SK-N-SH (cell line): ENCODE data around the gene NEURL3. TPM values are rescaled to one million over a fixed set of nuclear protein-coding genes. Genes with fewer than 3 reads are reported as not detected.

Experiments
- CTCF ChIA-PET: fragments of 300-600, 350-600 bp; formaldehyde crosslinking; extraction: SDS; loops from one replicate; lab custom pipeline; 2021; lab: Yijun Ruan, JAX
- POLR2A ChIA-PET: fragments of 350-600 bp; sonication (Branson Sonifier 250); formaldehyde crosslinking; extraction: SDS; loops from one replicate; lab custom pipeline; 2020; ENCODE audit warnings: antibody characterized with exemption, inconsistent platforms; lab: Yijun Ruan, JAX
- DNase-seq: peaks from one replicate; pipeline ENCODE4 v3.0.0; 2012
- H2AFZ ChIP-seq: fragments of 200-600 bp; sonication (generic); 2 replicates; pipeline ENCODE4 v1.8.1; 2016; ENCODE audit warnings: antibody characterized with exemption, mild to moderate bottlenecking, low read depth
- H3F3A ChIP-seq: fragments of 200-600 bp; sonication (generic); replicated peaks from 2 replicates; pipeline ENCODE3; 2016; ENCODE audit warnings: antibody characterized with exemption, mild to moderate bottlenecking; ENCODE audit not compliant: insufficient read depth
- H3K27ac ChIP-seq, 2 experiments: fragments of 200-500 bp in 1 of 2; fragments of 200-600 bp in 1 of 2; sonication (Bioruptor generic) in 1 of 2; sonication (generic), shearing (Covaris generic) in 1 of 2; 2 replicates each; pipeline versions ENCODE4 v1.5.1 to v1.6.1; 2014 to 2016; ENCODE audit warnings: low read depth in 2 of 2, inconsistent platforms in 1 of 2, low read length in 1 of 2, mild to moderate bottlenecking in 1 of 2, mixed read lengths in 1 of 2
- H3K27me3 ChIP-seq: fragments of 200-600 bp; sonication (generic), shearing (Covaris generic); 2 replicates; pipeline ENCODE4 v1.6.1; 2016; ENCODE audit warnings: mixed run types; ENCODE audit not compliant: insufficient read depth
- H3K36me3 ChIP-seq, 2 experiments: fragments of 200-500 bp in 1 of 2; fragments of 200-600 bp in 1 of 2; sonication (Bioruptor generic) in 1 of 2; sonication (generic) in 1 of 2; replicated peaks in 1 of 2; 2 replicates each; pipeline versions ENCODE3 to v1.5.1; 2014 to 2016; ENCODE audit warnings: low read length in 1 of 2, mild to moderate bottlenecking in 1 of 2; ENCODE audit not compliant: insufficient read depth in 2 of 2, control insufficient read depth in 1 of 2
- H3K4me1 ChIP-seq, 2 experiments: fragments of 200-500 bp in 1 of 2; fragments of 200-600 bp in 1 of 2; sonication (Bioruptor generic) in 1 of 2; sonication (generic), shearing (Covaris generic) in 1 of 2; 2 replicates each; pipeline versions ENCODE4 v1.5.1 to v1.6.1; 2014 to 2016; ENCODE audit warnings: low read depth in 1 of 2, low read length in 1 of 2, mixed run types in 1 of 2; ENCODE audit not compliant: insufficient read depth in 2 of 2, control insufficient read depth in 1 of 2
- H3K4me2 ChIP-seq: fragments of 200-600 bp; sonication (generic), shearing (Covaris generic); 2 replicates; pipeline ENCODE4 v1.6.1; 2017; ENCODE audit warnings: mixed run types
- H3K4me3 ChIP-seq, 2 experiments: fragments of 200-500 bp in 1 of 2; fragments of 200-600 bp in 1 of 2; sonication (Bioruptor generic) in 1 of 2; sonication (generic), shearing (Covaris generic) in 1 of 2; 2 replicates each; pipeline versions ENCODE4 v1.5.1 to v1.8.1; 2014 to 2016; ENCODE audit warnings: low read depth in 2 of 2, inconsistent platforms in 1 of 2, low read length in 1 of 2, mild to moderate bottlenecking in 1 of 2, mixed read lengths in 1 of 2, moderate library complexity in 1 of 2
- H3K79me2 ChIP-seq: fragments of 200-600 bp; sonication (generic); 2 replicates; pipeline ENCODE4 v1.8.1; 2017; ENCODE audit warnings: mild to moderate bottlenecking; ENCODE audit not compliant: insufficient read depth
- H3K9ac ChIP-seq: fragments of 200-600 bp; sonication (generic); 2 replicates; pipeline ENCODE4 v1.6.1; 2017; ENCODE audit warnings: mixed run types
- H3K9me2 ChIP-seq: fragments of 200-600 bp; sonication (generic); 2 replicates; pipeline ENCODE4 v1.6.1; 2017; ENCODE audit warnings: mixed run types
- H3K9me3 ChIP-seq: fragments of 200-600 bp; sonication (generic); 2 replicates; pipeline ENCODE4 v1.6.1; 2017; ENCODE audit warnings: mixed run types, mild to moderate bottlenecking, moderate library complexity
- H4K20me1 ChIP-seq: fragments of 200-600 bp; sonication (generic); 2 replicates; pipeline ENCODE4 v1.6.1; 2017; ENCODE audit warnings: mild to moderate bottlenecking, mixed run types; ENCODE audit not compliant: insufficient read depth
- CHD2 ChIP-seq: fragments of 150-350 bp; IDR thresholded peaks from 2 replicates; pipeline ENCODE4 v1.6.1; 2018; ENCODE audit warnings: low read length; ENCODE audit not compliant: partially characterized antibody
- ELF1 ChIP-seq: IDR thresholded peaks from 2 replicates; pipeline ENCODE4 v1.4.0; 2012
- FOSL2 ChIP-seq: IDR thresholded peaks from 2 replicates; pipeline ENCODE4 v1.4.0; 2012; ENCODE audit warnings: low read depth, mild to moderate bottlenecking, moderate library complexity, borderline replicate concordance
- FOXJ3 ChIP-seq: sonication (generic); formaldehyde crosslinking; IDR thresholded peaks from 2 replicates; pipeline ENCODE4 v1.5.1; 2020; ENCODE audit warnings: mild to moderate bottlenecking, missing genetic modification reagents
- FOXM1 ChIP-seq: IDR thresholded peaks from 2 replicates; pipeline ENCODE4 v1.4.0; 2012; ENCODE audit warnings: low read depth, mild to moderate bottlenecking
- GABPA ChIP-seq: IDR thresholded peaks from 2 replicates; pipeline ENCODE4 v1.4.0; 2012; ENCODE audit warnings: low read depth, mild to moderate bottlenecking
- IRF3 ChIP-seq: fragments of 150-350 bp; IDR thresholded peaks from 2 replicates; pipeline ENCODE4 v1.6.1; 2016; ENCODE audit warnings: mild to moderate bottlenecking, low read depth, low read length
- JUND ChIP-seq: IDR thresholded peaks from 2 replicates; pipeline ENCODE4 v1.4.0; 2012
- MEF2A ChIP-seq: IDR thresholded peaks from 2 replicates; pipeline ENCODE4 v1.4.0; 2012; ENCODE audit warnings: low read depth, borderline replicate concordance
- NFIC ChIP-seq: IDR thresholded peaks from 2 replicates; pipeline ENCODE4 v1.4.0; 2012; ENCODE audit warnings: borderline replicate concordance
- RCOR1 ChIP-seq: fragments of 150-350 bp; IDR thresholded peaks from 2 replicates; pipeline ENCODE4 v1.6.1; 2017; ENCODE audit warnings: antibody characterized with exemption, low read length
- RFX5 ChIP-seq: IDR thresholded peaks from 2 replicates; pipeline ENCODE4 v1.6.1; 2012; ENCODE audit warnings: mild to moderate bottlenecking, improper control_type of control experiment, low read length
- RXRA ChIP-seq: IDR thresholded peaks from 2 replicates; pipeline ENCODE4 v1.4.0; 2012; ENCODE audit warnings: low read depth, mild to moderate bottlenecking, borderline replicate concordance
- YY1 ChIP-seq: IDR thresholded peaks from 2 replicates; pipeline ENCODE4 v1.4.0; 2012; ENCODE audit warnings: low read depth, mild to moderate bottlenecking
- WGBS: methylation state at CpG from one replicate; pipeline ENCODE4 v1.1.6; 2017; ENCODE audit warnings: low lambda C conversion rate; 5-methylcytosine and 5-hydroxymethylcytosine counted together
- polyA plus RNA-seq, 3 experiments: library from polyadenylated mRNA; depleted of rRNA; stranded (reverse); fragments of >200 nt; gene quantifications; 2 replicates each; pipeline ENCODE4 v1.2.3, GENCODE V29; 2012
- TF ChIP-seq, protein P1 (sequence below): IDR thresholded peaks from 2 replicates; pipeline ENCODE4 v1.4.0; 2012; ENCODE audit warnings: low read depth, borderline replicate concordance
- TF ChIP-seq, protein P2 (sequence below): IDR thresholded peaks from 2 replicates; pipeline ENCODE4 v1.6.1; 2012; ENCODE audit warnings: mild to moderate bottlenecking, low read depth, low read length, moderate library complexity
- TF ChIP-seq, protein P3 (sequence below): fragments of 150-350 bp; IDR thresholded peaks from 2 replicates; pipeline ENCODE4 v1.6.1; 2017; ENCODE audit warnings: antibody characterized with exemption, low read length, low read depth, borderline replicate concordance
- TF ChIP-seq, protein P4 (sequence below): fragments of 200-600 bp; sonication (generic); IDR thresholded peaks from 2 replicates; pipeline ENCODE4 v1.6.1; 2017; ENCODE audit warnings: antibody characterized with exemption, mild to moderate bottlenecking, moderate library complexity
- TF ChIP-seq, protein P5 (sequence below): IDR thresholded peaks from 2 replicates; pipeline ENCODE4 v1.4.0; 2012; ENCODE audit warnings: low read depth

The NEURL3 gene
- polyA plus RNA-seq, 1 of the 3 experiments (the other 2 are of a cell fraction) = 0.08 TPM

- CTCF ChIA-PET = interaction anchor here (1.5 to 8.6 kb wide), 2 partner anchors 13 to 31 kb away, joined by 5 to 91 read pairs; no protein-coding TSS in a partner anchor
- Histone ChIP-seq H3K9me3 (no peaks in the 10 kb centered on the region), H3K27me3 (no peaks in the 10 kb centered on the region), H4K20me1 (peaks cover 22% of the 10 kb centered on the region; the same call in 1 of the 2 replicates), H3K4me1 (peaks cover 6 to 7% of the 10 kb centered on the region in 2 experiments; a peak in 1 of 4 replicates)
- POLR2A ChIA-PET = no interaction called here
- TF ChIP-seq YY1 (no peak), RXRA (no peak), IRF3 (no peak), FOXM1 (no peak), RCOR1 (no peak), GABPA (no peak), FOXJ3 (no peak), FOSL2 (no peak), ELF1 (no peak), JUND (no peak), MEF2A (no peak), CHD2 (no peak), NFIC (no peak), RFX5 (no peak)
- TF ChIP-seq, protein P1, sequence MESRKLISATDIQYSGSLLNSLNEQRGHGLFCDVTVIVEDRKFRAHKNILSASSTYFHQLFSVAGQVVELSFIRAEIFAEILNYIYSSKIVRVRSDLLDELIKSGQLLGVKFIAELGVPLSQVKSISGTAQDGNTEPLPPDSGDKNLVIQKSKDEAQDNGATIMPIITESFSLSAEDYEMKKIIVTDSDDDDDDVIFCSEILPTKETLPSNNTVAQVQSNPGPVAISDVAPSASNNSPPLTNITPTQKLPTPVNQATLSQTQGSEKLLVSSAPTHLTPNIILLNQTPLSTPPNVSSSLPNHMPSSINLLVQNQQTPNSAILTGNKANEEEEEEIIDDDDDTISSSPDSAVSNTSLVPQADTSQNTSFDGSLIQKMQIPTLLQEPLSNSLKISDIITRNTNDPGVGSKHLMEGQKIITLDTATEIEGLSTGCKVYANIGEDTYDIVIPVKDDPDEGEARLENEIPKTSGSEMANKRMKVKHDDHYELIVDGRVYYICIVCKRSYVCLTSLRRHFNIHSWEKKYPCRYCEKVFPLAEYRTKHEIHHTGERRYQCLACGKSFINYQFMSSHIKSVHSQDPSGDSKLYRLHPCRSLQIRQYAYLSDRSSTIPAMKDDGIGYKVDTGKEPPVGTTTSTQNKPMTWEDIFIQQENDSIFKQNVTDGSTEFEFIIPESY = no peak
- TF ChIP-seq, protein P2, sequence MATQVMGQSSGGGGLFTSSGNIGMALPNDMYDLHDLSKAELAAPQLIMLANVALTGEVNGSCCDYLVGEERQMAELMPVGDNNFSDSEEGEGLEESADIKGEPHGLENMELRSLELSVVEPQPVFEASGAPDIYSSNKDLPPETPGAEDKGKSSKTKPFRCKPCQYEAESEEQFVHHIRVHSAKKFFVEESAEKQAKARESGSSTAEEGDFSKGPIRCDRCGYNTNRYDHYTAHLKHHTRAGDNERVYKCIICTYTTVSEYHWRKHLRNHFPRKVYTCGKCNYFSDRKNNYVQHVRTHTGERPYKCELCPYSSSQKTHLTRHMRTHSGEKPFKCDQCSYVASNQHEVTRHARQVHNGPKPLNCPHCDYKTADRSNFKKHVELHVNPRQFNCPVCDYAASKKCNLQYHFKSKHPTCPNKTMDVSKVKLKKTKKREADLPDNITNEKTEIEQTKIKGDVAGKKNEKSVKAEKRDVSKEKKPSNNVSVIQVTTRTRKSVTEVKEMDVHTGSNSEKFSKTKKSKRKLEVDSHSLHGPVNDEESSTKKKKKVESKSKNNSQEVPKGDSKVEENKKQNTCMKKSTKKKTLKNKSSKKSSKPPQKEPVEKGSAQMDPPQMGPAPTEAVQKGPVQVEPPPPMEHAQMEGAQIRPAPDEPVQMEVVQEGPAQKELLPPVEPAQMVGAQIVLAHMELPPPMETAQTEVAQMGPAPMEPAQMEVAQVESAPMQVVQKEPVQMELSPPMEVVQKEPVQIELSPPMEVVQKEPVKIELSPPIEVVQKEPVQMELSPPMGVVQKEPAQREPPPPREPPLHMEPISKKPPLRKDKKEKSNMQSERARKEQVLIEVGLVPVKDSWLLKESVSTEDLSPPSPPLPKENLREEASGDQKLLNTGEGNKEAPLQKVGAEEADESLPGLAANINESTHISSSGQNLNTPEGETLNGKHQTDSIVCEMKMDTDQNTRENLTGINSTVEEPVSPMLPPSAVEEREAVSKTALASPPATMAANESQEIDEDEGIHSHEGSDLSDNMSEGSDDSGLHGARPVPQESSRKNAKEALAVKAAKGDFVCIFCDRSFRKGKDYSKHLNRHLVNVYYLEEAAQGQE = no peak
- TF ChIP-seq, protein P3, sequence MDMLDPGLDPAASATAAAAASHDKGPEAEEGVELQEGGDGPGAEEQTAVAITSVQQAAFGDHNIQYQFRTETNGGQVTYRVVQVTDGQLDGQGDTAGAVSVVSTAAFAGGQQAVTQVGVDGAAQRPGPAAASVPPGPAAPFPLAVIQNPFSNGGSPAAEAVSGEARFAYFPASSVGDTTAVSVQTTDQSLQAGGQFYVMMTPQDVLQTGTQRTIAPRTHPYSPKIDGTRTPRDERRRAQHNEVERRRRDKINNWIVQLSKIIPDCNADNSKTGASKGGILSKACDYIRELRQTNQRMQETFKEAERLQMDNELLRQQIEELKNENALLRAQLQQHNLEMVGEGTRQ = no peak
- TF ChIP-seq, protein P4, sequence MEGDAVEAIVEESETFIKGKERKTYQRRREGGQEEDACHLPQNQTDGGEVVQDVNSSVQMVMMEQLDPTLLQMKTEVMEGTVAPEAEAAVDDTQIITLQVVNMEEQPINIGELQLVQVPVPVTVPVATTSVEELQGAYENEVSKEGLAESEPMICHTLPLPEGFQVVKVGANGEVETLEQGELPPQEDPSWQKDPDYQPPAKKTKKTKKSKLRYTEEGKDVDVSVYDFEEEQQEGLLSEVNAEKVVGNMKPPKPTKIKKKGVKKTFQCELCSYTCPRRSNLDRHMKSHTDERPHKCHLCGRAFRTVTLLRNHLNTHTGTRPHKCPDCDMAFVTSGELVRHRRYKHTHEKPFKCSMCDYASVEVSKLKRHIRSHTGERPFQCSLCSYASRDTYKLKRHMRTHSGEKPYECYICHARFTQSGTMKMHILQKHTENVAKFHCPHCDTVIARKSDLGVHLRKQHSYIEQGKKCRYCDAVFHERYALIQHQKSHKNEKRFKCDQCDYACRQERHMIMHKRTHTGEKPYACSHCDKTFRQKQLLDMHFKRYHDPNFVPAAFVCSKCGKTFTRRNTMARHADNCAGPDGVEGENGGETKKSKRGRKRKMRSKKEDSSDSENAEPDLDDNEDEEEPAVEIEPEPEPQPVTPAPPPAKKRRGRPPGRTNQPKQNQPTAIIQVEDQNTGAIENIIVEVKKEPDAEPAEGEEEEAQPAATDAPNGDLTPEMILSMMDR = no peak
- TF ChIP-seq, protein P5, sequence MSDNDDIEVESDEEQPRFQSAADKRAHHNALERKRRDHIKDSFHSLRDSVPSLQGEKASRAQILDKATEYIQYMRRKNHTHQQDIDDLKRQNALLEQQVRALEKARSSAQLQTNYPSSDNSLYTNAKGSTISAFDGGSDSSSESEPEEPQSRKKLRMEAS = no peak
- TF ChIP-seq, all 33 proteins: peak for 0
- Histone ChIP-seq H3K9ac (no peak overlapping the region), H3K36me3 (peaks cover 0 to 2% of the 10 kb centered on the region in 2 experiments), H3F3A (no peaks in the 10 kb centered on the region), H3K4me2 (no peak overlapping the region), H3K79me2 (peaks cover 6% of the 10 kb centered on the region; the same call in 1 of the 2 replicates), H2AFZ (no peak overlapping the region), H3K9me2 (no peaks in the 10 kb centered on the region), H3K4me3 (no peak overlapping the region), H3K27ac (no peak overlapping the region)
- peak; percentile 33 for DNase-seq
- 94% methylated on average over 4 of the region's 4 CpGs for whole genome bisulfite sequencing
Measured at GRCh38 chr2:96541398-96542152, 36.4 kb upstream of the NEURL3 start.
